ENCODE measurements around the gene TMEM145.

TMEM145 gene

DNA sequence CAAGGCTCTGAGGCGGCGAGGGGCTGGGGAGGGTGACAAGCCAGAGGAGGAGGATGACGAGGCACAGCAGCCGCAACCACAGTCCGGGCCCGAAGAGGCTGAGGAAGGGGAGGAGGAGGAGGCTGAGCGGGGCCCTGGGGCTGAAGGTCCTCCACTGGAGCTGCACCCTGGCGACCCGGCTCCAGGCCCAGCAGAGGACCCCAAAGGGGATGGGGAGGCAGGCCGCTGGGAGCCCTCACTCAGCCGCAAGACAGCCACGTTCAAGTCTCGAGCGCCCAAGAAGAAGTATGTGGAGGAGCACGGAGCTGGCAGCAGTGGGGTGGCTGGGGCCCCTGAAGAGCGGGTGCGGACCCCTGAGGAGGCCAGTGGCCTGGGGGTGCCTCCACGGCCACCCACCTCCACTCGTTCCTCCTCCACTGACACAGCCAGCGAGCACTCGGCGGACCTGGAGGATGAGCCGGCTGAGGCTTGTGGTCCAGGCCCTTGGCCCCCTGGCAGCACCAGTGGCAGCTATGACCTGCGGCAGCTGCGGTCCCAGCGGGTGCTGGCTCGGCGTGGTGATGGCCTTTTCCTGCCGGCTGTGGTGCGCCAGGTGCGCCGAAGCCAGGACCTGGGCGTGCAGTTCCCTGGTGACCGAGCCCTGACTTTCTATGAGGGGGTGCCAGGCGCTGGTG is 41.1 kb upstream of the TMEM145 start:
- no peak for DNase-seq (ENCODE audit: low read depth, low spot score)
- Histone ChIP-seq H3K4me3 (ENCODE audit: low read length) (no peak overlapping the region), H3K27me3 (ENCODE audit: control insufficient read depth, insufficient read depth, low read length) (no peaks in the 10 kb centered on the region), H3K9me3 (ENCODE audit: control insufficient read depth, insufficient read depth, low read length) (no peaks in the 10 kb centered on the region), H3K4me1 (ENCODE audit: control insufficient read depth, insufficient read depth, low read length) (no peaks in the 10 kb centered on the region), H3K36me3 (ENCODE audit: control insufficient read depth, insufficient read depth, low read length) (peaks cover 12% of the 10 kb centered on the region; the same call in 1 of the 2 replicates), H3K27ac (ENCODE audit: low read length) (no peak overlapping the region)
- WGBS (ENCODE audit: insufficient coverage, insufficient read length): no CpG with 5 or more reads among the region's 35 CpGs

DNA sequence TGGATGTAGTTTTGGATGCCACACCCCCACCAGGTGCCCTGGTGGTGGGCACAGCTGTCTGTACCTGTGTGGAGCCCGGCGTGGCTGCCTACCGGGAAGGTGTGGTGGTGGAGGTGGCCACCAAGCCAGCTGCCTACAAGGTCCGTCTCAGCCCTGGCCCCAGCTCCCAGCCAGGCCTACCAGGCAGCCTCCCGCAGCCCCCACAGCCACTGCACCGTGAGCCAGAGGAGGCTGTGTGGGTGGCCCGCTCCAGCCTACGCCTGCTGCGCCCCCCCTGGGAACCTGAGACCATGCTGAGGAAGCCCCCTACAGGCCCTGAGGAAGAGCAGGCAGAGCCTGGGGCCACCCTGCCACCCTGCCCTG is 40.6 kb upstream of the TMEM145 start:
- WGBS (ENCODE audit: insufficient coverage, insufficient read length): no CpG with 5 or more reads among the region's 9 CpGs
- DNase-seq (ENCODE audit: low read depth, low spot score): no peak
- Histone ChIP-seq H3K9me3 (ENCODE audit: control insufficient read depth, insufficient read depth, low read length) (no peaks in the 10 kb centered on the region), H3K36me3 (ENCODE audit: control insufficient read depth, insufficient read depth, low read length) (peaks cover 12% of the 10 kb centered on the region; the same call in 1 of the 2 replicates), H3K4me1 (ENCODE audit: control insufficient read depth, insufficient read depth, low read length) (no peaks in the 10 kb centered on the region), H3K4me3 (ENCODE audit: low read length) (no peak overlapping the region), H3K27me3 (ENCODE audit: control insufficient read depth, insufficient read depth, low read length) (no peaks in the 10 kb centered on the region), H3K27ac (ENCODE audit: low read length) (no peak overlapping the region)

DNA sequence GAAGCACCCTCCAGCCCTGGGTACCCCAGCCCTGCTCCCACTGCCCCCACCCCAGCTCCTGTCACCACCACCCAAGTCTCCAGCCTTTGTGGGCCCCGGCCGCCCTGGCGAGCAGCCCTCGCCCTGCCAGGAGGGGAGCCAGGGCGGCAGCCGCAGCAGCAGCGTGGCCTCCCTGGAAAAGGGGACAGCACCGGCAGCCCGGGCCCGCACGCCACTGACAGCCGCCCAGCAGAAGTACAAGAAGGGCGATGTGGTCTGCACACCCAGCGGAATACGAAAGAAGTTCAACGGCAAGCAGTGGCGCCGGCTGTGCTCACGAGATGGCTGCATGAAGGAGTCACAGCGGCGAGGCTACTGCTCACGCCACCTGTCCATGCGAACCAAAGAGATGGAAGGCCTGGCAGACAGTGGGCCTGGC is 40.1 kb upstream of the TMEM145 start:
- no peaks in the 10 kb centered on the region for H3K9me3 ChIP-seq (ENCODE audit: control insufficient read depth, insufficient read depth, low read length)
- no peaks in the 10 kb centered on the region for H3K27me3 ChIP-seq (ENCODE audit: control insufficient read depth, insufficient read depth, low read length)
- WGBS (ENCODE audit: insufficient coverage, insufficient read length): no CpG with 5 or more reads among the region's 23 CpGs
- no peak for DNase-seq (ENCODE audit: low read depth, low spot score)
- no peak overlapping the region for H3K27ac ChIP-seq (ENCODE audit: low read length)
- no peak overlapping the region for H3K4me3 ChIP-seq (ENCODE audit: low read length)
- no peaks in the 10 kb centered on the region for H3K4me1 ChIP-seq (ENCODE audit: control insufficient read depth, insufficient read depth, low read length)
- H3K36me3 ChIP-seq (ENCODE audit: control insufficient read depth, insufficient read depth, low read length): peaks cover 12% of the 10 kb centered on the region; the same call in 1 of the 2 replicates

DNA sequence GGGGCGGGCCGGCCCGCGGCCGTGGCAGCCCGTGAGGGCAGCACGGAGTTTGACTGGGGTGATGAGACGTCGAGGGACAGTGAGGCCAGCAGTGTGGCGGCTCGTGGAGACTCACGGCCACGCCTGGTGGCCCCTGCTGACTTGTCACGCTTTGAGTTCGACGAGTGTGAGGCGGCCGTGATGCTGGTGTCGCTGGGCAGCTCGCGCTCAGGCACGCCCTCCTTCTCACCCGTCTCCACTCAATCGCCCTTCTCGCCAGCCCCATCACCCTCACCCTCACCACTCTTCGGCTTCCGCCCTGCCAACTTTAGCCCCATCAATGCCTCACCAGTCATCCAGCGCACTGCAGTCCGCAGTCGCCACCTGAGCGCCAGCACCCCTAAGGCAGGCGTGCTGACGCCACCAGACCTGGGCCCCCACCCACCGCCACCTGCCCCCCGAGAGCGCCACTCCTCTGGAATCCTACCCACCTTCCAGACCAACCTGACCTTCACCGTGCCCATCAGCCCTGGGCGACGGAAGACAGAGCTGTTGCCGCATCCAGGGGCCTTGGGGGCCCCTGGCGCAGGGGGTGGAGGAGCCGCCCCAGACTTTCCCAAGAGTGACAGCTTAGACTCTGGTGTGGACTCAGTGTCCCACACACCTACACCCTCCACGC is 39.6 kb upstream of the TMEM145 start:
- no peak for DNase-seq (ENCODE audit: low read depth, low spot score)
- Histone ChIP-seq H3K27me3 (ENCODE audit: control insufficient read depth, insufficient read depth, low read length) (no peaks in the 10 kb centered on the region), H3K36me3 (ENCODE audit: control insufficient read depth, insufficient read depth, low read length) (peaks cover 12% of the 10 kb centered on the region; the same call in 1 of the 2 replicates), H3K4me3 (ENCODE audit: low read length) (no peak overlapping the region), H3K27ac (ENCODE audit: low read length) (no peak overlapping the region), H3K4me1 (ENCODE audit: control insufficient read depth, insufficient read depth, low read length) (no peaks in the 10 kb centered on the region), H3K9me3 (ENCODE audit: control insufficient read depth, insufficient read depth, low read length) (no peaks in the 10 kb centered on the region)
- WGBS (ENCODE audit: insufficient coverage, insufficient read length): no CpG with 5 or more reads among the region's 43 CpGs

DNA sequence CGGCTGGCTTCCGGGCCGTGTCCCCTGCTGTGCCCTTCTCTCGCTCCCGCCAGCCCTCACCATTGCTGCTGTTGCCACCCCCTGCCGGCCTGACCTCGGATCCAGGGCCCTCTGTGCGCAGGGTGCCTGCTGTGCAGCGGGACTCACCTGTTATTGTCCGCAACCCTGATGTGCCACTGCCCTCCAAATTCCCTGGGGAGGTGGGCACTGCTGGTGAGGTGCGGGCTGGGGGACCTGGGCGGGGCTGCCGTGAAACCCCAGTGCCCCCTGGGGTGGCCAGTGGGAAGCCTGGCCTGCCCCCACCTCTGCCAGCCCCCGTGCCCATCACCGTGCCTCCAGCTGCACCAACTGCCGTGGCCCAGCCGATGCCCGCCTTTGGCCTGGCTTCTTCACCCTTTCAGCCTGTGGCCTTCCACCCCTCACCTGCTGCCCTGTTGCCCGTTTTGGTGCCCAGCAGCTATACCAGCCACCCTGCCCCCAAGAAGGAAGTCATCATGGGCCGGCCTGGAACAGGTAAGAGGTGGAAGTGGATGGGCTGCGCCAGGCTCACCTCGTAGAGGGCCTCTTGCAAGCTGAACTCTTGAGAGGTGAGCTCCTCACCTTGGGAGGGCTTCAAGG is 38.9 kb upstream of the TMEM145 start:
- no peak overlapping the region for H3K27ac ChIP-seq (ENCODE audit: low read length)
- no peaks in the 10 kb centered on the region for H3K27me3 ChIP-seq (ENCODE audit: control insufficient read depth, insufficient read depth, low read length)
- H3K4me3 ChIP-seq (ENCODE audit: low read length): no peak overlapping the region
- H3K4me1 ChIP-seq (ENCODE audit: control insufficient read depth, insufficient read depth, low read length): no peaks in the 10 kb centered on the region
- WGBS (ENCODE audit: insufficient coverage, insufficient read length): no CpG with 5 or more reads among the region's 22 CpGs
- peaks cover 12% of the 10 kb centered on the region; the same call in 1 of the 2 replicates for H3K36me3 ChIP-seq (ENCODE audit: control insufficient read depth, insufficient read depth, low read length)
- no peak for DNase-seq (ENCODE audit: low read depth, low spot score)
- no peaks in the 10 kb centered on the region for H3K9me3 ChIP-seq (ENCODE audit: control insufficient read depth, insufficient read depth, low read length)

DNA sequence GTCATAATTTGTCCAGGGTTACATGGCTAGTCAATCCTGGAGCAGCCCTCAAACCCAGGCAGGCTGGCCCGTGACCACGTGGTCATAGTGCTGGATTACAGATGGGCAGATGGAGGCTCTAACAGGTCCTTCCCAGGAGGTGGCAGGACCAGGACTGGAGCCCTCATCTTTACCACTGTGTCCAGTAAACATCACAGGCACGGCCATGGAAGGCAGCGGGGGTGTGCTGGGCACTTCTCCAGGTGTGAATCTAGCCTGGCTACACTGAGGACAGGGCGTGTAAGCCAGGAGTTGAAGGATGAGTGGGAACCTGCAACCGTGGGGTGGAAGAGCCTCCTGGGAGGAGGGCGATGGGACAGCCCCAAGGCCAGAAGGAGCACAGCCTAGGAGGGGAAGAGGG is 38.0 kb upstream of the TMEM145 start:
- H3K36me3 ChIP-seq (ENCODE audit: control insufficient read depth, insufficient read depth, low read length): peaks cover 12% of the 10 kb centered on the region; the same call in 1 of the 2 replicates
- DNase-seq (ENCODE audit: low read depth, low spot score): no peak
- H3K27me3 ChIP-seq (ENCODE audit: control insufficient read depth, insufficient read depth, low read length): no peaks in the 10 kb centered on the region
- H3K4me1 ChIP-seq (ENCODE audit: control insufficient read depth, insufficient read depth, low read length): no peaks in the 10 kb centered on the region
- H3K27ac ChIP-seq (ENCODE audit: low read length): no peak overlapping the region
- H3K4me3 ChIP-seq (ENCODE audit: low read length): no peak overlapping the region
- no CpG with 5 or more reads among the region's 7 CpGs for WGBS (ENCODE audit: insufficient coverage, insufficient read length)
- no peaks in the 10 kb centered on the region for H3K9me3 ChIP-seq (ENCODE audit: control insufficient read depth, insufficient read depth, low read length)

DNA sequence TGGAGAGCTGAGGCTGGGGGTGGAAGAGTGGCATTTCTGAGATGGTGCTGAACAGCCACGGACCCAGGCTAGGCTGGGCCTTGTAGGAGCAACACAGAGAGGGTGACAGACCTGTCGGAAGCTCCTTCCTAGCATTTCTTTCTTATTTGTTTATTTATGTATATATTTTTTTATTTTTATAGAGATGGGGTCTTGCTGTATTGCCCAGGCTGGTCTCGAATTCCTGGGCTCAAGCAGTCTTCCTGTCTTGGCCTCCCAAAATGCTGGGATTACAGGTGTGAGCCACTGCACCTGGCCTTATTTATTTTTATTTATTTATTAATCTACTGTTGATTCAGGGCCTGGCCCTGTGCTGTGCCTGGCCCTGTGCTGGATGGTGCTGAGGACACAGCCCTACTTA is 37.6 kb upstream of the TMEM145 start:
- Histone ChIP-seq H3K4me1 (ENCODE audit: control insufficient read depth, insufficient read depth, low read length) (no peaks in the 10 kb centered on the region), H3K27me3 (ENCODE audit: control insufficient read depth, insufficient read depth, low read length) (no peaks in the 10 kb centered on the region), H3K9me3 (ENCODE audit: control insufficient read depth, insufficient read depth, low read length) (no peaks in the 10 kb centered on the region), H3K36me3 (ENCODE audit: control insufficient read depth, insufficient read depth, low read length) (peaks cover 12% of the 10 kb centered on the region; the same call in 1 of the 2 replicates), H3K4me3 (ENCODE audit: low read length) (no peak overlapping the region), H3K27ac (ENCODE audit: low read length) (no peak overlapping the region)
- no peak for DNase-seq (ENCODE audit: low read depth, low spot score)
- no CpG with 5 or more reads among the region's 3 CpGs for WGBS (ENCODE audit: insufficient coverage, insufficient read length)

DNA sequence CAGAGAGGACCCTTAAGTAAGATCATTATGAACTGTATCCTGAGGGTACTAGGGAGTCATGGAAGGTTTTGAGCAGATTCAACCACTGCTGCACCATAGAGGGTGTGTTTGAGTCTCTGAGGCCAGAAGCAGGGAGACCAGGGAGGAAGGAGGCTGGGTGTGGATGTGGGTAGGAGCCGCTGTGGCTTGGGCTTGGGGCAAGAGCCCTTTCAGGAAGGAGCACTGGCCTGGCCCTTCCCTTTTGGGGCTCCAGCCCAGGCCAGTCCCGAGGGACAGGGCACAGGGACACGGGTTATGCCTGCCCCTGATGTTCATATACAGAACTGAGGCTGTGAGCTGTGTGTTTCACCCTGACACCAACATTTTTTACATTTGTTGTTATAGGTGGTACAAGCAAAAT is 36.8 kb upstream of the TMEM145 start:
- no CpG with 5 or more reads among the region's 3 CpGs for WGBS (ENCODE audit: insufficient coverage, insufficient read length)
- peaks cover 2% of the 10 kb centered on the region; the same call in 1 of the 2 replicates for H3K4me1 ChIP-seq (ENCODE audit: control insufficient read depth, insufficient read depth, low read length)
- no peaks in the 10 kb centered on the region for H3K9me3 ChIP-seq (ENCODE audit: control insufficient read depth, insufficient read depth, low read length)
- H3K27me3 ChIP-seq (ENCODE audit: control insufficient read depth, insufficient read depth, low read length): no peaks in the 10 kb centered on the region
- peaks cover 12% of the 10 kb centered on the region; the same call in 1 of the 2 replicates for H3K36me3 ChIP-seq (ENCODE audit: control insufficient read depth, insufficient read depth, low read length)
- no peak overlapping the region for H3K27ac ChIP-seq (ENCODE audit: low read length)
- no peak overlapping the region for H3K4me3 ChIP-seq (ENCODE audit: low read length)
- DNase-seq (ENCODE audit: low read depth, low spot score): no peak

DNA sequence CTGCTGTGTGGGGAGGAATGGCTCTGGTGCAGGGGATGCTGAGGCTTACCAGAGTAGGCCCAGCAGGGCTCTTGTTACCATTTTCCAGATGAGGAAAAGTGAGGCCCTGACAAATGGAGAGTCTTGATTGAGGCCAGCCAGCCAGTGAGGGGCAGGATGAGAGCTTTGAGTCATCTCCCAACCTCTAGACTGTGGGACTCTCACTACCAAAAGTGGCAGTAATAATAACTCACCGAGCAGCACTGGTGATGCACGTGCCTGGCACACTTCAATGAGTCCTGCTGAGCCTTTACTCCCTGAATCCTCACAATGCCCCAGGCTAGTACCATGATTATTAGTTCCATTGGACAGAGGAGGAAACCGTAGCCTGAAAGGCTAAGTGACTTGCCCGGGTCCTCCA is 36.3 kb upstream of the TMEM145 start:
- Histone ChIP-seq H3K4me1 (ENCODE audit: control insufficient read depth, insufficient read depth, low read length) (peaks cover 2% of the 10 kb centered on the region; the same call in 1 of the 2 replicates), H3K27me3 (ENCODE audit: control insufficient read depth, insufficient read depth, low read length) (no peaks in the 10 kb centered on the region), H3K36me3 (ENCODE audit: control insufficient read depth, insufficient read depth, low read length) (peaks cover 12% of the 10 kb centered on the region; the same call in 1 of the 2 replicates), H3K9me3 (ENCODE audit: control insufficient read depth, insufficient read depth, low read length) (no peaks in the 10 kb centered on the region), H3K27ac (ENCODE audit: low read length) (no peak overlapping the region), H3K4me3 (ENCODE audit: low read length) (no peak overlapping the region)
- DNase-seq (ENCODE audit: low read depth, low spot score): no peak
- no CpG with 5 or more reads among the region's 4 CpGs for whole genome bisulfite sequencing (ENCODE audit: insufficient coverage, insufficient read length)

DNA sequence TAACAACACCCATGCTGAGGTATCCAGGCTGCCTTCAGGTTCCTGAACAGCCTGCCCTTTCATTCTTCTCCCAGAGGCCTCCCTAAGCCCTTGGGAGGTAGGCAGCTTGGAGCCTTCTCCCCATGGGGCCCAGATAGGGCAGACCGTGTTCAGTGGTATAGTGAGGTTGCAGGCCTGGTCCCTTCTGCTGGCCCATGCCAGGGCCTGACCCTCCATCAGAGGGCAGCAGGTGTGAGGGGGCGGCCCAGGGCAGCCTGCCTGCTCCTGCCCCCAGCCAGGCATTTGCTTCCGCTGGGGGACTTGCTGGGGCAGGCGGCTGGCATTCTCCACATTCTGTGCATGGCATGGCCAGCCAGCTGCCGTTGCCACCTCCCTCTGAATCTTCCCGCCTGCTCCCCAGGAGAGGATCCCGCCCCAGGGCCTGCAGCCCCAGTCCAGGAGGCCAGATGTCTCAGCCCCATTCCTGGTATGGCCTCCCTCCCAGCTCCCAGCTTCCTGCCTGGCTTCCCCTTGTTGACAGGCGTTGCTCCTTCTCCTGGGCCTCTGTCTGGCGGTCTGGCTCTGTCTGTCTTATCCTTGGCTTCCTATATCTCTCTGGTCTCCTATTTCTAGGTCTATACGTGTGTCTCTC is 35.2 kb upstream of the TMEM145 start:
- H3K27me3 ChIP-seq (ENCODE audit: control insufficient read depth, insufficient read depth, low read length): no peaks in the 10 kb centered on the region
- no peak overlapping the region for H3K27ac ChIP-seq (ENCODE audit: low read length)
- WGBS (ENCODE audit: insufficient coverage, insufficient read length): no CpG with 5 or more reads among the region's 10 CpGs
- no peak for DNase-seq (ENCODE audit: low read depth, low spot score)
- no peak overlapping the region for H3K4me3 ChIP-seq (ENCODE audit: low read length)
- peaks cover 11% of the 10 kb centered on the region; the same call in 1 of the 2 replicates for H3K36me3 ChIP-seq (ENCODE audit: control insufficient read depth, insufficient read depth, low read length)
- no peaks in the 10 kb centered on the region for H3K9me3 ChIP-seq (ENCODE audit: control insufficient read depth, insufficient read depth, low read length)
- H3K4me1 ChIP-seq (ENCODE audit: control insufficient read depth, insufficient read depth, low read length): peaks cover 8% of the 10 kb centered on the region
